GM06990 (cell line): ENCODE results near the gene CD96.

Experiments
- DNase-seq: peaks from one replicate; pipeline ENCODE4 v3.0.0-alpha.2; 2011; ENCODE audit not compliant: insufficient read length; ENCODE audit errors: extremely low read depth
- H3K27me3 ChIP-seq: replicated peaks from 2 replicates; pipeline ENCODE4 v1.6.0; 2011; ENCODE audit warnings: low read length; ENCODE audit not compliant: control insufficient read depth, insufficient read depth
- H3K36me3 ChIP-seq: 2 replicates; pipeline ENCODE4 v1.5.1; 2011; ENCODE audit warnings: low read length; ENCODE audit not compliant: control insufficient read depth, insufficient read depth
- H3K4me3 ChIP-seq: replicated peaks from 2 replicates; pipeline ENCODE4 v1.5.1; 2011; ENCODE audit warnings: low read depth, mild to moderate bottlenecking, control low read depth, low read length
- CTCF ChIP-seq: IDR thresholded peaks from 2 replicates; pipeline ENCODE4 v1.5.1; 2011; ENCODE audit warnings: low read length, control low read depth, mild to moderate bottlenecking, inconsistent platforms; ENCODE audit not compliant: insufficient read depth, poor library complexity, severe bottlenecking

The CD96 gene

GRCh38 chr3:111652492-111653180, 110.6 kb downstream of the CD96 start:
- no peaks in the 10 kb centered on the region for H3K27me3 ChIP-seq
- TF ChIP-seq CTCF: no peak
- H3K4me3 ChIP-seq: no peak overlapping the region
- no peak for DNase-seq
- no peaks in the 10 kb centered on the region for H3K36me3 ChIP-seq

GRCh38 chr3:111653766-111654165, 111.8 kb downstream of the CD96 start:
- Histone ChIP-seq H3K27me3 (no peaks in the 10 kb centered on the region), H3K36me3 (no peaks in the 10 kb centered on the region), H3K4me3 (no peak overlapping the region)
- TF ChIP-seq CTCF: no peak
- no peak for DNase-seq

- no peaks in the 10 kb centered on the region for H3K36me3 ChIP-seq
Measured at GRCh38 chr3:111662012-111662411, 120.0 kb downstream of the CD96 start.

GRCh38 chr3:111662907-111663306, 120.9 kb downstream of the CD96 start:
- no peak for TF ChIP-seq CTCF
- Histone ChIP-seq H3K4me3 (no peak overlapping the region), H3K36me3 (no peaks in the 10 kb centered on the region), H3K27me3 (no peaks in the 10 kb centered on the region)
- DNase-seq: no peak

More at GRCh38 chr3:111662012-111662411, 120.0 kb downstream of the CD96 start:
- no peak overlapping the region for H3K4me3 ChIP-seq
- no peaks in the 10 kb centered on the region for H3K27me3 ChIP-seq
- DNase-seq: no peak
- no peak for TF ChIP-seq CTCF

DNA sequence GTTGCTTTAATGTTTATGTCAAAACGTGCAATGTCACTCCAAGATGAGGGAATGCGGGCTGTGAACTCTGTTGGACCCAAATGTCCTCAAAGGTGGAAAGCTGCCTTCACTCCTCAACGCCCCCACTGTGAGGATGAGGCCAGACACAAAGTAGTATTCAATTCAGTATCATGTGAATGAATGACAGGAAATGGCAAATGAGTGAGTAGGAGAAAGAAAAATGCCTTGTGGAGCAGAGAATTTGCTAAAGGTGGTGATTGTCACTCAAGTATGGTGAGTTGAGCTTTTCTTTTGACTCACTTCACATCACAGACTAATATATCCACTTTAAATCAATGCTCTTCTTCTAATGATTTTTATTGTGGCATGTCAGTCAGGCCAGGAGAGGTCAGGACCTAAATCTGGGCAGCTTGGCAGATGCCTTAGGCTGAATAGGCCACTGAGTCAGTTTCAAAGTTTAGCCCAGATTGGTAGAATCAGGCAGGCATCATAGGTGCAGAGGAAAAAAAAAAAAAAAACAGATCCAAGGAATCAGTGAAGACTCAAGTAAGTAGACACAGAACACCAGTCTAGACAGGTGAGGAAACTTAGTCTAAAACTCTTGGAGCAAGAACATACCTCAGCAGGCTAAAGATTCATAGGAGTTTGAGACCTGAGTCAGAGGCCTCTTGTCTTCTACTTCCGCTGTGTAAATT, 124.2 kb downstream of the CD96 start:
- no peak for DNase-seq
- TF ChIP-seq CTCF: no peak
- Histone ChIP-seq H3K36me3 (no peaks in the 10 kb centered on the region), H3K27me3 (no peaks in the 10 kb centered on the region), H3K4me3 (no peak overlapping the region)
